BE2C (cell line): ENCODE results near the gene CCM2.

ENCODE experiments used
- DNase-seq: peaks from one replicate; pipeline ENCODE4 v3.0.0-alpha.2; 2020
- H3K27me3 ChIP-seq: fragments of 250-450 bp; sonication (Bioruptor Pico); 2 replicates; pipeline ENCODE4 v1.5.1; 2020; ENCODE audit warnings: mild to moderate bottlenecking
- H3K36me3 ChIP-seq: fragments of 250-450 bp; sonication (Bioruptor Pico); 2 replicates; pipeline ENCODE4 v1.5.1; 2020; ENCODE audit warnings: mild to moderate bottlenecking
- H3K4me1 ChIP-seq: fragments of 250-450 bp; sonication (Bioruptor Pico); 2 replicates; pipeline ENCODE4 v1.5.1; 2020
- H3K4me3 ChIP-seq: 2 replicates; pipeline ENCODE4 v1.5.1; 2011; ENCODE audit warnings: low read depth, low read length
- H3K9me3 ChIP-seq: fragments of 250-450 bp; sonication (Bioruptor Pico); 2 replicates; pipeline ENCODE4 v1.5.1; 2020
- CTCF ChIP-seq: IDR thresholded peaks from 2 replicates; pipeline ENCODE4 v1.5.1; 2012; ENCODE audit warnings: mild to moderate bottlenecking, low read depth, low read length

The CCM2 gene

GRCh38 chr7:45026984-45027773, 27.2 kb downstream of the CCM2 start:
- Histone ChIP-seq H3K36me3 (peaks cover 6% of the 10 kb centered on the region; the same call in 1 of the 2 replicates), H3K9me3 (no peaks in the 10 kb centered on the region), H3K27me3 (no peaks in the 10 kb centered on the region), H3K4me1 (no peaks in the 10 kb centered on the region), H3K4me3 (no peak overlapping the region)
- no peak for TF ChIP-seq CTCF
- DNase-seq, result no peak

- H3K36me3 ChIP-seq, result peaks cover 6% of the 10 kb centered on the region; the same call in 1 of the 2 replicates
- H3K4me3 ChIP-seq, result no peak overlapping the region
- no peak for TF ChIP-seq CTCF
- H3K4me1 ChIP-seq, result no peaks in the 10 kb centered on the region
- H3K27me3 ChIP-seq, result no peaks in the 10 kb centered on the region
- H3K9me3 ChIP-seq, result no peaks in the 10 kb centered on the region
- DNase-seq, result no peak
These were observed 27.7 kb downstream of the CCM2 start for GRCh38 chr7:45027774-45028114.

- H3K36me3 ChIP-seq, result peaks cover 6% of the 10 kb centered on the region; the same call in 1 of the 2 replicates
- H3K27me3 ChIP-seq, result no peaks in the 10 kb centered on the region
- no peak for TF ChIP-seq CTCF
- DNase-seq, result no peak
- H3K4me1 ChIP-seq, result no peaks in the 10 kb centered on the region
- no peaks in the 10 kb centered on the region for H3K9me3 ChIP-seq
- no peak overlapping the region for H3K4me3 ChIP-seq
These were observed 28.3 kb downstream of the CCM2 start for GRCh38 chr7:45028138-45028919.

- TF ChIP-seq CTCF, result no peak
- Histone ChIP-seq H3K9me3 (no peaks in the 10 kb centered on the region), H3K36me3 (peaks cover 6% of the 10 kb centered on the region; the same call in 1 of the 2 replicates), H3K4me3 (no peak overlapping the region), H3K4me1 (no peaks in the 10 kb centered on the region), H3K27me3 (no peaks in the 10 kb centered on the region)
- DNase-seq, result no peak
These were observed 28.9 kb downstream of the CCM2 start for GRCh38 chr7:45028920-45029344.

- Histone ChIP-seq H3K36me3 (peaks cover 6% of the 10 kb centered on the region; the same call in 1 of the 2 replicates), H3K4me1 (no peaks in the 10 kb centered on the region), H3K27me3 (no peaks in the 10 kb centered on the region), H3K4me3 (no peak overlapping the region), H3K9me3 (no peaks in the 10 kb centered on the region)
- no peak for DNase-seq
- no peak for TF ChIP-seq CTCF
These were observed 31.8 kb downstream of the CCM2 start for GRCh38 chr7:45031829-45032228.

- DNase-seq, result no peak
- Histone ChIP-seq H3K9me3 (no peaks in the 10 kb centered on the region), H3K36me3 (peaks cover 4% of the 10 kb centered on the region; the same call in 1 of the 2 replicates), H3K4me1 (no peaks in the 10 kb centered on the region), H3K4me3 (no peak overlapping the region), H3K27me3 (no peaks in the 10 kb centered on the region)
- no peak for TF ChIP-seq CTCF
These were observed 32.4 kb downstream of the CCM2 start for GRCh38 chr7:45032421-45032820.
